Body of pancreas (tissue), 4 donors: ENCODE data around the gene PLEKHM2. TPM values are rescaled to one million over a fixed set of nuclear protein-coding genes. Genes with fewer than 3 reads are reported as not detected.

ENCODE experiments used
- ATAC-seq: fragments of 150-250 bp; one replicate; pipeline ENCODE4 v1.9.1; 2016
- DNase-seq, 4 donors: peaks; one replicate each; pipeline ENCODE4 v3.0.0-alpha.2; 2019
- H3K27ac ChIP-seq, 4 donors: fragments of 200-600 bp; sonication (generic); 1 replicate in 3 of 4; 2 replicates in 1 of 4; pipeline versions ENCODE4 v1.5.1 to v1.6.1; 2016 to 2019; ENCODE audit warnings: mild to moderate bottlenecking in 1 of 4, mixed read lengths in 1 of 4, moderate library complexity in 1 of 4
- H3K27me3 ChIP-seq, 2 donors: fragments of 200-600 bp; sonication (generic); one replicate each; pipeline ENCODE4 v1.6.0; 2016; ENCODE audit warnings: mild to moderate bottlenecking in 1 of 2
- H3K36me3 ChIP-seq, 2 donors: fragments of 200-600 bp; sonication (generic); replicated peaks in 1 of 2; 2 replicates each; pipeline ENCODE4 v1.5.1; 2016; ENCODE audit warnings: low read depth in 2 of 2; ENCODE audit not compliant: insufficient read depth in 1 of 2
- H3K4me1 ChIP-seq: fragments of 200-600 bp; sonication (generic); one replicate; pipeline ENCODE4 v1.6.0; 2016
- H3K4me3 ChIP-seq, 2 donors: fragments of 200-600 bp; sonication (generic); 1 replicate in 1 of 2; 2 replicates in 1 of 2; pipeline ENCODE4 v1.5.1; 2016 to 2019
- H3K9me3 ChIP-seq, 3 donors: fragments of 200-600 bp; sonication (generic); 1 replicate in 2 of 3; 2 replicates in 1 of 3; pipeline ENCODE4 v1.5.1; 2016
- CTCF ChIP-seq, 7 experiments: fragments of 450-650 bp in 4 of 7; fragments of 200-600 bp in 3 of 7; sonication (generic) in 3 of 7; IDR thresholded peaks; one replicate each; pipeline ENCODE4 v1.5.1; 2016 to 2019; ENCODE audit warnings: antibody characterized with exemption in 7 of 7
- POLR2A ChIP-seq, 3 donors: fragments of 450-650 bp; IDR thresholded peaks; one replicate each; pipeline ENCODE4 v1.6.1; 2016; ENCODE audit warnings: antibody characterized with exemption in 3 of 3, mild to moderate bottlenecking in 2 of 3
- WGBS, 2 donors: methylation state at CpG; one replicate each; pipeline ENCODE4 v1.1.5; 2017; 5-methylcytosine and 5-hydroxymethylcytosine counted together
- intact Hi-C: fragments of 100-400 bp; cut with DNase I; formaldehyde crosslinking; loops from one replicate; pipeline ENCODE4 v1.15.1; 2023
- total RNA-seq, 2 donors: library from RNA; depleted of rRNA; stranded (reverse); fragments of >200 nt; gene quantifications; one replicate each; pipeline ENCODE4 v1.1.0, GENCODE V29; 2016

PLEKHM2 gene
- total RNA-seq, 2 donors from 2014 or later, result 18.1 to 31.6 TPM

GRCh38 chr1:15731735-15732685, 47.9 kb downstream of the PLEKHM2 start:
- Histone ChIP-seq H3K27ac (no peak overlapping the region), H3K27me3 (no peaks in the 10 kb centered on the region), H3K36me3 (peaks cover 15 to 35% of the 10 kb centered on the region in 2 donors), H3K4me1 (peaks cover 30% of the 10 kb centered on the region), H3K4me3 (no peak overlapping the region), H3K9me3 (no peaks in the 10 kb centered on the region)
- no peak for TF ChIP-seq POLR2A (IDR thresholded peaks at IDR 0.05)
- no peak for TF ChIP-seq CTCF (IDR thresholded peaks at IDR 0.05)
- ATAC-seq (no peak), DNase-seq (no peak)
- intact Hi-C loops, result no loop called here
- WGBS, 2 donors, result 95% methylated on average over 25 to 39 of the region's 39 CpGs

- H3K27ac ChIP-seq, result no peak overlapping the region
- no peak for ATAC-seq
- no peaks in the 10 kb centered on the region for H3K27me3 ChIP-seq
- intact Hi-C loops, result no loop called here
- no peaks in the 10 kb centered on the region for H3K9me3 ChIP-seq
- DNase-seq, result no peak
- peaks cover 37% of the 10 kb centered on the region for H3K4me1 ChIP-seq
- peaks cover 9 to 29% of the 10 kb centered on the region in 2 donors for H3K36me3 ChIP-seq
- 92% methylated on average over 6 of the region's 7 CpGs; no CpG with 5 or more reads in 1 of the 2 donors for WGBS, 2 donors
- H3K4me3 ChIP-seq, result no peak overlapping the region
- TF ChIP-seq CTCF (IDR thresholded peaks at IDR 0.05) (no peak), POLR2A (IDR thresholded peaks at IDR 0.05) (no peak)
Measured at GRCh38 chr1:15732686-15733081, 48.6 kb downstream of the PLEKHM2 start.

- no peak for TF ChIP-seq POLR2A (IDR thresholded peaks at IDR 0.05)
- no peak for TF ChIP-seq CTCF (IDR thresholded peaks at IDR 0.05)
- no peak overlapping the region for H3K27ac ChIP-seq
- ATAC-seq (no peak), DNase-seq (no peak)
- no peaks in the 10 kb centered on the region for H3K27me3 ChIP-seq
- peaks cover 43% of the 10 kb centered on the region for H3K4me1 ChIP-seq
- no peak overlapping the region for H3K4me3 ChIP-seq
- intact Hi-C loops, result no loop called here
- H3K9me3 ChIP-seq, result no peaks in the 10 kb centered on the region
- WGBS, 2 donors, result 87 to 96% methylated on average over 7 to 11 of the region's 11 CpGs
- H3K36me3 ChIP-seq, result peaks cover 6 to 24% of the 10 kb centered on the region in 2 donors
Measured at GRCh38 chr1:15733218-15733725, 49.2 kb downstream of the PLEKHM2 start.

GRCh38 chr1:15733726-15734226, 49.7 kb downstream of the PLEKHM2 start:
- Histone ChIP-seq H3K4me3 (no peak overlapping the region), H3K27ac (peak overlapping the region in 2 of 4 donors; percentile 97 to 99), H3K36me3 (peaks cover under 1 to 24% of the 10 kb centered on the region in 2 donors), H3K9me3 (no peaks in the 10 kb centered on the region), H3K4me1 (peaks cover 48% of the 10 kb centered on the region), H3K27me3 (no peaks in the 10 kb centered on the region)
- TF ChIP-seq POLR2A (IDR thresholded peaks at IDR 0.05) (no peak), CTCF (IDR thresholded peaks at IDR 0.05) (no peak)
- ATAC-seq (no peak), DNase-seq (no peak)
- 85 to 91% methylated on average over 4 to 26 of the region's 27 CpGs for WGBS, 2 donors
- intact Hi-C loops, result no loop called here
